Left lung (tissue), 10 donors: Measurements from ENCODE around the gene FCRL6. TPM values are rescaled to one million over a fixed set of nuclear protein-coding genes. Genes with fewer than 3 reads are reported as not detected.

Experiments used
- ATAC-seq: fragments of 200-7000 bp; cut with Tn5 transposase; one replicate; pipeline ENCODE4 v1.9.1; 2020; ENCODE audit warnings: moderate library complexity
- DNase-seq, 4 donors: peaks; one replicate each; pipeline ENCODE4 v3.0.0-alpha.2; 2013 to 2020
- H3K27ac ChIP-seq, 2 donors: fragments of 200-600 bp; sonication (generic) in 1 of 2; one replicate each; pipeline versions ENCODE4 v1.5.0 to v1.8.0; 2020 to 2021
- H3K27me3 ChIP-seq, 2 donors: fragments of 200-600 bp; sonication (generic) in 1 of 2; one replicate each; pipeline versions ENCODE4 v1.5.0 to v1.8.0; 2020 to 2021
- H3K36me3 ChIP-seq, 2 donors: fragments of 200-600 bp; sonication (generic) in 1 of 2; one replicate each; pipeline versions ENCODE4 v1.5.0 to v1.8.0; 2020 to 2021
- H3K4me1 ChIP-seq, 2 donors: fragments of 200-600 bp; one replicate each; pipeline ENCODE4 v1.8.0; 2021
- H3K4me3 ChIP-seq, 2 donors: fragments of 200-600 bp; sonication (generic) in 1 of 2; one replicate each; pipeline versions ENCODE4 v1.5.0 to v1.8.0; 2020 to 2021; ENCODE audit warnings: mild to moderate bottlenecking in 1 of 2
- H3K9me3 ChIP-seq, 2 donors: fragments of 200-600 bp; sonication (generic) in 1 of 2; one replicate each; pipeline versions ENCODE4 v1.5.0 to v1.8.0; 2020 to 2021
- intact Hi-C, 2 donors: fragments of 100-400 bp; cut with DNase I; formaldehyde crosslinking; loops; one replicate each; pipeline versions ENCODE4 v1.11.2 to v1.14.2; 2022
- polyA plus RNA-seq, 6 donors: library from polyadenylated mRNA; unstranded; fragments of 120-200 nt; gene quantifications; one replicate each; pipeline ENCODE4 v1.2.1, GENCODE V29; 2013; ENCODE audit not compliant: insufficient read length in 6 of 6
- total RNA-seq, 2 donors: library from RNA; stranded (reverse); fragmentation: NEBNext Ultra II Directional; extraction: Animal tissue kit (Norgen Biotek cat#: 25700); gene quantifications; one replicate each; pipeline ENCODE4 v1.2.1, GENCODE V29; 2021
- TF ChIP-seq, protein P1 (sequence below), 2 donors: fragments of 200-600 bp; sonication (generic) in 1 of 2; IDR thresholded peaks; one replicate each; pipeline versions ENCODE4 v1.5.0 to v1.8.0; 2021; ENCODE audit warnings: antibody characterized with exemption in 2 of 2
- donor health status: DM: no; HTN: yes; CAD: no.
- donor health status: DM: no; HTN: no; CAD: no.

The FCRL6 gene
- total and polyA plus RNA-seq, 8 donors: 0.38 to 2.2 (median 0.50) TPM

DNA sequence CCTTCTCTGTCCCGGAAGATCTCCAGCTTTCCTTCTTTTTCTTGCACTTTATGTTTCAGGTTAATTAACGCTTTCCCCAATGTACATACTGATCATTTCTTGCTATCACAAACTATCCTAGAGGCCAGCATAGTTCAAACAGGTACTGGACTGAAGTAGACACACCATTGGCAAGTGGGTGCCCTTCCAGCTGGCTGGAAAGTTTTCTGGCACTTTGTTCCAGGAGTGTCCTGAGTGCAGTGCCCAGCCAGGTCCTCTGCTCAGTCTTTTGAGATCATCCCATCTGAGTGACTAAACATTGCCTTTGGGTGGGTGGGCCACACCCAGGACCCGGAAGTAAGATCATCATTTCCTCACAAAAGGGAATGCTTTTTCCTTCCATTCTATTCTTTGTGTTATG, 36.4 kb upstream of the FCRL6 start:
- H3K27me3 ChIP-seq: no peaks in the 10 kb centered on the region
- no peak for DNase-seq
- TF ChIP-seq, protein P1, sequence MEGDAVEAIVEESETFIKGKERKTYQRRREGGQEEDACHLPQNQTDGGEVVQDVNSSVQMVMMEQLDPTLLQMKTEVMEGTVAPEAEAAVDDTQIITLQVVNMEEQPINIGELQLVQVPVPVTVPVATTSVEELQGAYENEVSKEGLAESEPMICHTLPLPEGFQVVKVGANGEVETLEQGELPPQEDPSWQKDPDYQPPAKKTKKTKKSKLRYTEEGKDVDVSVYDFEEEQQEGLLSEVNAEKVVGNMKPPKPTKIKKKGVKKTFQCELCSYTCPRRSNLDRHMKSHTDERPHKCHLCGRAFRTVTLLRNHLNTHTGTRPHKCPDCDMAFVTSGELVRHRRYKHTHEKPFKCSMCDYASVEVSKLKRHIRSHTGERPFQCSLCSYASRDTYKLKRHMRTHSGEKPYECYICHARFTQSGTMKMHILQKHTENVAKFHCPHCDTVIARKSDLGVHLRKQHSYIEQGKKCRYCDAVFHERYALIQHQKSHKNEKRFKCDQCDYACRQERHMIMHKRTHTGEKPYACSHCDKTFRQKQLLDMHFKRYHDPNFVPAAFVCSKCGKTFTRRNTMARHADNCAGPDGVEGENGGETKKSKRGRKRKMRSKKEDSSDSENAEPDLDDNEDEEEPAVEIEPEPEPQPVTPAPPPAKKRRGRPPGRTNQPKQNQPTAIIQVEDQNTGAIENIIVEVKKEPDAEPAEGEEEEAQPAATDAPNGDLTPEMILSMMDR (IDR thresholded peaks at IDR 0.05): no peak
- H3K27ac ChIP-seq: no peak overlapping the region
- H3K4me1 ChIP-seq: no peaks in the 10 kb centered on the region
- no peaks in the 10 kb centered on the region for H3K36me3 ChIP-seq
- peaks cover 0 to 6% of the 10 kb centered on the region in 2 donors for H3K9me3 ChIP-seq
- intact Hi-C loops: no loop called here
- no peak overlapping the region for H3K4me3 ChIP-seq
- ATAC-seq: no peak

DNA sequence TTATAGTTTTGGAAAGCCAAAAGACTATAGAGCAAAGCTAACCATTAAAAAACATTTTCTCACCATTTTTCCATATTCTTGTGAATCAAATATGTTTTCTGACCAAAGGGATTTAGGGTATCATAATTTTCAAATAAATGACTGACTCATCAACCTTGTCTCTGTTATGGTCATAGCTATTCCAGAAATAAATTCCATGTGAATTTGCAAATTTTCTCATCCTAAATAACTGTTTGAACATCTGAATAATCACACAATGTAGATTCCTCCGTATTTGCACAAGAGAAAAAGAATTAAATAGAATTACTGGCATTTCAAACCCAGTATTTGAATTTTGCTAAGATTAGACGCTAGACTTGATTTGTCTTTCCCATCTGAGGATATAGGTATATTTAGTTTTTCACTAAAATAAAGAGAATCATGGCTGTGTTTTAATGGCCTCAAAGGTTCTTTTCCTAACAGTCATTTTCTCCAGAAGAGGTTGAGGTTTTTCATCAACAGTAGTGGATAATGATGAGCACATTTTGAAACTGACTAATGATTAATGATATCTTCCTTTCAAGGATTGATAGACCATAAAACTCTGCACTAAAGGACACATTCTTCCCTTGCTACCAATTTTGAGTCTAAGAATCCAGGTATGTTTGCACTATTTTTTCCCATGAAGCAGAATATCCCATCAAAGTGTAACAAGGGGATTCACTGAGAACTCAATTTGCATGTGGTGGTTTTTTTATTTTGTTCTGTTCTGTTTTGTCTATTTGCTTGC, 30.8 kb upstream of the FCRL6 start:
- TF ChIP-seq, protein P1 (IDR thresholded peaks at IDR 0.05): no peak
- no peak for ATAC-seq
- H3K27me3 ChIP-seq: no peaks in the 10 kb centered on the region
- H3K4me3 ChIP-seq: no peak overlapping the region
- intact Hi-C loops: no loop called here
- peaks cover 0 to 6% of the 10 kb centered on the region in 2 donors for H3K9me3 ChIP-seq
- no peak overlapping the region for H3K27ac ChIP-seq
- H3K4me1 ChIP-seq: no peaks in the 10 kb centered on the region
- DNase-seq: no peak
- no peaks in the 10 kb centered on the region for H3K36me3 ChIP-seq

DNA sequence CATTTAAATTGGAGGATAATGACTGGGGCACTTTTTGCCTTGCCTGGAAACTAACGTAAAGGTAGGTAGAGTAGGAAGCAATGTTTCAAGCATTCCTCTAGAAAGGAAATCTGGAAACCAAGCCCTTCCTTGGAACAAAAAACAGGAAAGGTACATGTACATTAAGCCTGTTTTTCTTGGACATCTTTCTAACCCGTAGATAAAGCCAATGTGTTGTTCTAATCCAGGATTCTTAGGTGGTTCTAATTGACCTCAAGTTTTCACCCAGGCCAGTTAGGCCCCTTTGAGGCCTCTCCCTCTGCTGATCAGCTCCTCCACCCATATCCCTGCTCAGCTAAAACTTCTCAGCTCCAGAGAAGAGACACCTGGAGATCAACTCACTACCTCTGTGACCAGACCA, 27.7 kb upstream of the FCRL6 start:
- ATAC-seq: no peak
- Histone ChIP-seq H3K4me3 (no peak overlapping the region), H3K27ac (no peak overlapping the region), H3K9me3 (no peaks in the 10 kb centered on the region), H3K36me3 (no peaks in the 10 kb centered on the region), H3K27me3 (no peaks in the 10 kb centered on the region), H3K4me1 (peaks cover 0 to 3% of the 10 kb centered on the region in 2 donors)
- intact Hi-C loops: no loop called here
- TF ChIP-seq, protein P1 (IDR thresholded peaks at IDR 0.05): no peak
- no peak for DNase-seq

DNA sequence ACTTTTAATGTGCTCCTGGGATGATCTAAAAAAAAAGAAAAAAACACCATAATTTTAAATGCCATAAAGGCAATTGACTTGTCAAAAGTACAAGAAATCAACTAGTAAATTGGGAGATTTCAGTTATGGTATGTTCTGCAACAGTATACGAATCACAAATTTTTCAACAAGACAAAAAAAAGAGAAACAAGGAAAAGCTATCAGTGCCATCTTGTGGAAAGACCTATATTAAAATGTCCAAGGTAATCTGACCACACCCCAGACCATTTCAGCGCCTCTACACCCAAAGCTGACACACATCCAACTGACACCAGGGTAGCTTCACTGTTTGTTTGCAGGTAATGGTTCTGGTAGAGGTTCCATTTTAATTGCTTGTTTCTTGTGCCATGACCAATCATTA, 26.4 kb upstream of the FCRL6 start:
- no peak overlapping the region for H3K27ac ChIP-seq
- ATAC-seq (no peak), DNase-seq (no peak)
- no peak overlapping the region for H3K4me3 ChIP-seq
- intact Hi-C loops: no loop called here
- TF ChIP-seq, protein P1 (IDR thresholded peaks at IDR 0.05): no peak
- no peaks in the 10 kb centered on the region for H3K27me3 ChIP-seq
- no peaks in the 10 kb centered on the region for H3K9me3 ChIP-seq
- peaks cover 0 to 14% of the 10 kb centered on the region in 2 donors for H3K4me1 ChIP-seq
- no peaks in the 10 kb centered on the region for H3K36me3 ChIP-seq

DNA sequence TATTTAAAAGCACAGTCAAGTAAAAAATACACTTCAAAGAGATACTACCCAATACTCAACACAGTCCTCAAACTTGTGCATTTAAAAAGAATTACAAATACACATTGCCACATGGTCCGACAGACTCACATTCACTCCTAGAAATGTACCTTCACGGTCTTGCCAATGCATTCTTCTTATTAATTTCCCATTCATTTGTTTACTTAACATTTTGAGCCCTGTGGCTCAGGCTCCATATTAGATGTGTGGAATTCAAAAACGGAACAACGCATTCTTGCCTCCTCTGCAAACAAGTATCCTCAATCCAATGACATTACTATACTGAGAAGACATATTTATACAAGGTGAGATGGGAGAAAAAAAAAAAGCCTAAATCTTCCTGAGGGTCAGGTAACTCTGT, 23.9 kb upstream of the FCRL6 start:
- Histone ChIP-seq H3K27ac (no peak overlapping the region), H3K27me3 (no peaks in the 10 kb centered on the region), H3K4me3 (no peak overlapping the region), H3K9me3 (no peaks in the 10 kb centered on the region), H3K36me3 (peaks cover 0 to 7% of the 10 kb centered on the region in 2 donors), H3K4me1 (peaks cover 0 to 29% of the 10 kb centered on the region in 2 donors)
- DNase-seq (no peak), ATAC-seq (no peak)
- intact Hi-C loops: no loop called here
- TF ChIP-seq, protein P1 (IDR thresholded peaks at IDR 0.05): no peak
